ENCODE results near the gene NT5DC3.
"Not testable (repeated sequence)": the region's sequence is repeated elsewhere in the genome, so short reads cannot be mapped to it uniquely, and the experiment has no call there.

The NT5DC3 gene

DNA sequence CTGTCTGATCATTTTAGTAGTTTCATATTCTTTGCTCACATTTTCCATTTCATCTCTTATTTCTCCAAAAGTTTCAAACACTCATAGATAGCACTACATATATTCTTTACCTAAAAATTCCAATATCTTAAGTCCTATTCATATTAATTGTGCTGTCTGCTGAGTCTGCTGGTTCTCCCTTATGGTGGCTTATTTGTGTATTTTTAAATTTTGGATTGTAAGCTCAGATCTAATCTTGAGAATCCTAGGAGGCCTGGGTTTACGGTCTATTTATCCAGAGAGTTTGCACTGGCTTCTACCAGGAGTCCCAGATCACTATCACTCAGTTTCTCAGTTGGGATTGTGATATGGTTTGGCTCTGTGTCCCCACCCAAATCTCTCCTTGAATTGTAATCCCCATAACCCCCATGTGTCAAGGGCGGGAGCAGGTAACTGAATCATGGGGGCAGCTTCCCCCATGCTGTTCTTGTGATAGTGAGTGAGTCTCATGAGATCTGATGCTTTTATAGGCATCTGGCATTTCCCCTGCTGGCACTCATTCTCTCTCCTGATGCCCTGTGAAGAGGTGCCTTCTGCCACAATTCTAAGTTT is 10.2 kb downstream of the NT5DC3 start:
- no peak for DNase-seq

DNA sequence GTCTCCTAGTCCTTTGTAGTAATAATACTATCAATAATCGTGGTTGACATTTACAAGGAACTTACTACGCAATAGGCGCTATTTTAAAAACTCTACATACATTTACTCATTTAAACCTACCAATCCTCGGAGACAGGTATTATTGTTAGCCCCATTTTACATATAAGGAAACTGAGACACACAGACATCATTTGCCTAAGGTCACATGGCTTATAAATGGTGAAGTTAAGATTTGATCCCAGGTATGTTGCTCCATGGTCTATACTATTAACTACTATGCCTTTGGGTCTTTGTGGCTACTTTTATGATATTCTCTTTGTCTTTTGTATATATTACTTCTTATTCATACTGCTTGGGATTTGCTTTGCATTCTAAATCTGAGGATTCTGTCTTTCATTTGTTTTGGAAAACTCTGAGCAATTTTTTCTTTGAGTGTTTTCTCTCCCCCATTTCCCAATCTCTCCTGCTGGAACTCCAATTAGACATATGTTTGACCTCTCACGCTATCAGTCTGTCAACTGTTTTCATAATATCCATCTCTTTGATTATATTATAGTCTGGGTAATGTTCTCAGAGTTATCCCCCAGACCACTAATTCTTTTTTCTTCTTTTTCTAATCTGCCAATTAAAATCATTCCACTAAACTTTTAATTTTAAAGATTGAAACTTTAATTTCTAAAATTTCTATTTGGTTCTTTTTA is 10.9 kb downstream of the NT5DC3 start:
- no peak for DNase-seq

GRCh38 chr12:103829092-103829491 is 11.9 kb downstream of the NT5DC3 start:
- DNase-seq: no peak

GRCh38 chr12:103827911-103828391 is 13.1 kb downstream of the NT5DC3 start:
- no peak for DNase-seq

DNA sequence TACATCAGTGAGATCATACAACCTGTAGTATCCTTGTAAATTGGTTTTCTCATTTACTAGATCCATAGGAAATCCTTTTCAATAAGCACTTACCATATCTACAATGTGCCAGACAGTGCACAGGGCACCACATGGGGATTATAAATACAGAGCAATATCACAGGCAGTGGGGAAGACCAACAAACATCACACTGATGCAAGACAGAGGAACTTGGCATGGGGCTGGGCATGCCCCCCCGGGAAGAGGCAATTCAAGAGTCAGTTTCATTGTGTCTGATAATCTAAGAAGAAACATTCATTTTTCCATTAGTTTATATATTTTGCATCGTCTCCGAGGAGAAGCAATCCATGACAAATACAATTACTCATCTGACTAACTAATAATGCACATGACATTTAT is 16.2 kb downstream of the NT5DC3 start:
- DNase-seq: no peak

DNA sequence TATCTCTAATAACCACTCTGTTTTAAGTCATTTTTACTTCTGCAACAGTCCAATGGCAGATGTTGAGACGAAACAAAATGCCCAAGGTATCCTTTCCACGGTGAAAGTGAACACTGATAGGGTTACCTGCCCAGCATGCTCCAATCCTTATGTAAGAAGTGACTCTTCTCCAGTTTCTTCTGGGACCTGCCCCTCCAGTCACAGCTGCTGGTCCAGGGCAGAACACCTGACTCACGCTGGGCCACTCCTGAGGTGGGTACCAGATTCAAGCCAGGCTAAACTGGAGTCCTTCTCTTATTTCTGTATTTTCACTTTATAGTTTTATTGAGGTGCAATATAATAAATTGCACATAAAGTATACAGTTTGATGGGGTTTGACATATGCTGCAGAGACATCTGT is 16.7 kb downstream of the NT5DC3 start:
- no peak for DNase-seq

DNA sequence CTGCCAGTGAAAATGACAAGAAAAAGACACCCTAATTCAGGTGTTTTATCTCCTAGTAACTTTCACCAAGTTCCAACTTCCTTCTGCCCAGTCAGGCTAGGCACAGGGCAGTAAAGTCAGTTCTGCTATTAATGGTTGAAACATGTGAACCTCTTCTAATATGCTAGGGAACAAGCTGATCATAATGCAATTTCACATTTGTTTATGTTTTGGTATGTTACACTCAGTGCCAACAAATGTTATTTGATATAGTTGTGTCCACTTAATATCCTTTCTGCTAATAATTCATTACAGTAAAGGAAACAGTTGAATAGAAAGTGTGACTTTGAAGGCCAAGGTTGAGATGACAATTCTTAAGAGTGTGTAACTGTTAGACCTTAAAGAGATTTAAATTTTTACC is 17.2 kb downstream of the NT5DC3 start:
- no peak for DNase-seq

DNA sequence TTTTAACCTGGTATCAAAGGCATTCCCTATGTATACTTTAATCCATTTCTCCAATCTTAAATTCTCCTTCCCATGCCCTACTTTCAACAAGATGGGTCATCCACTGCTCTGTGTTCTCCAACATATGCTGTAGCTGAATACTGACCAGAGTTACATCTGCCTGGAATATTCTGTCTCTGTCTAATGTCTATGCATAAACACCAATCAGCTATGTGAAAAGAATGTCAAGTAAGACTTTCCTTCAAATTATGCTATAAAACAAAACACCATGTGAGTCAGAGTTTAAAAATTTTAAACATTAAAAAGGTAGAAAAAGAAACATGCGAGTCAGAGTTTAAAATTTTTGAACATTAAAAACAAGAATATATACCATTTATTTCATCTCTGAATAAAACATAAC is 19.3 kb downstream of the NT5DC3 start:
- no peak for DNase-seq

DNA sequence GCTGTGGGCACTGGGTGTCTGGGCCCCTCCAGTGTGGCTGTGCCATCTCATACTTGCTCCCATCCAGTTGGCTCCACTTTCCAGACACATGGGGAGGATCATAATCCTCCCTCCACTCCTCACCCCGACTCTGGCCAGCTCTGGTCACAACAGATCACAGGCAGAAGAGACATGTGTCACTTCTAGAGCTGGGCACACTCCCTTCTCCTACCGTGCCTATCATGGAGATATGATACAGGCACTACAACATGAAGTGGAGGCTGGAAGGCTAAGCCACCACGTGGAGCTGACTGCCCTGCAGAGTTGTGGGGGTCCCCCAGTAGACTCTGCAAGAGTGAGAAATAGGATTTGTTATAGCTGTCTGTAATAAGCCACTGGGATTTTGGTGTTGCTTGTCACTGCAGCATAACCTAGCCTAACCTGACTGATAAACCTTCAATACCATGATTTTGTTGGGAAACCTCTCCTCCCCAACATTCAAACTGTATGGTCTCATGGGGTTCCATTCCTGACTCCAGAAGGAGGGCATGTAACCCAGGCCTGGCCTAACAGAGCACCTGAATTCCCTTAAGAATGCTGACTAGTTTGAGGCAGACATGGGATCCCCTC is 20.0 kb downstream of the NT5DC3 start:
- no peak for DNase-seq

- DNase-seq: no peak
Observed at GRCh38 chr12:103820361-103820760, 20.7 kb downstream of the NT5DC3 start.

DNA sequence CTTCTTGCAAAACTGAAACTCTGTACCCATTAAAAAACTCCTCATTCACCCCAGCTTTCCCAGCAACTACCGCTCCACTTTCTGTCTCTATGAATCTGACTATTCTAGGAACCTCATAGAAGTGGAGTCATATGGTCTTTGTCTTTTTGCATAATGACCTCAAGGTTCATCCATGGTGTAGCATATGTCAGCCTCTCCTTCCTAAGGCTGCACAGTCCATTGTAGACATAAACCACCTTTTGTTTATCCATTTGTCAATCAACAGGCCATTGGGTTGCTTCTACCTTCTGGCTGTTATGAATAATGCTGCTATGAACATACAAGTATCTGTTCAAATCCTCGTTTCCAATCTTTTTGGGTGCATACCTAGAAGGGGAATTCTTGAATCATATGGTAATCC is 21.1 kb downstream of the NT5DC3 start:
- no peak for DNase-seq

DNA sequence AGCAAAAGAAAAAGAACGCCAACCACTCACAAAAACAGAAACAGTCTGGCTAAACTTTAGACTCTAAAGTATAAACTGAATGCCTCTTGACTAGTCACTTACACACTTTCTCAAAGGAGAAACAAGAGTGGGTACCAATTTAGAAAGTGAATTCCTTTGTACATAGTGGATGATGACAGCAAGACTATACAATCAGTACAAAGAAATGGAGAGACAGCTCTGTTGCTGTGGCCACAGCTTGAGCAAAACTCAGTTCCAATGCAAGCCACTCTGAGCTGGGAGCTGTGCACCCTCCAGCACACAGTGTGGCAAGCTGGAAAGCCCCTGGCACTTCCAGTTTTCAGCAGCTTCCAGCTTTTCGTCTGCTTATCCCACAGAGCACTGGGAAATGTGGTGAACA is 21.7 kb downstream of the NT5DC3 start:
- DNase-seq: no peak

- no peak for DNase-seq
Observed at GRCh38 chr12:103817791-103818190, 23.2 kb downstream of the NT5DC3 start.

DNA sequence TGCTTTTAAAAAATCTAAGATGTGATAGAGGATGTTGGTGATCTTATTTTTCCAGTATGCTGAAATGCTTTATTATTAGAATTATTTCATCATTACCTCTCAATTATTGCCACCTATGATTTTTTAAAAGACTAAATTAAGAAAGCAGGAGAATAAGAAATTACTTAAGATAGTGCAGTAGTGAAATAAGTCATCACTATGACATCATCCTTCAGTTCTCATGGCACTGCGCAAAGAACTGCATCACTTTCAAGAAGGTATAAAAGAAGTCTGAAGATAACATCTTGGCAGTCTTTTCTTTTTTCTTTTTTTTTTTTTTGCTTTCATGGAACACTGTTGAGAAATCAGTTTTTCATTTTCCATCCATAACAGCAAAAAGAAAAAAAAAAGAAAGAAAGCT is 24.4 kb downstream of the NT5DC3 start:
- no peak for DNase-seq

- no peak for DNase-seq
Observed at GRCh38 chr12:103814436-103814835, 26.6 kb downstream of the NT5DC3 start.

DNA sequence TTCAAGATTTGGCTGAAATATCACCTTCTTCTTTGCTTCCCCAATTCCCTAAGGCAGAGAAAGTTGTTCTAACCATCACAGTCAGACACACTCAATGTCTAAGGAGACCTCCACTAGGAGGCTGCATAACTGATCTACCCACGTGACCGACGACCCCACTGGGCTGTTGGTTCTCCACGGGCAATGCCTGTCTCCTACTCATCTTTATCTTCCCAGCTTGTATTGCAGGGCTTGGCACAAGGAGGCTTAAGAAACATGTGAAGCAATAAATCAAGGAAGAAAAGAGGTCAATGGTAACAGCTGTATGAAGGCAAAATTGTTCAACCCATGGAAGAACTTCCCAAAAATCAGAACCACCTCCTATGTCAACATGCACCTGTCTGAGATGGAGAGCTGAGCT is 27.1 kb downstream of the NT5DC3 start:
- DNase-seq: no peak

GRCh38 chr12:103813426-103813825 is 27.6 kb downstream of the NT5DC3 start:
- no peak for DNase-seq

DNA sequence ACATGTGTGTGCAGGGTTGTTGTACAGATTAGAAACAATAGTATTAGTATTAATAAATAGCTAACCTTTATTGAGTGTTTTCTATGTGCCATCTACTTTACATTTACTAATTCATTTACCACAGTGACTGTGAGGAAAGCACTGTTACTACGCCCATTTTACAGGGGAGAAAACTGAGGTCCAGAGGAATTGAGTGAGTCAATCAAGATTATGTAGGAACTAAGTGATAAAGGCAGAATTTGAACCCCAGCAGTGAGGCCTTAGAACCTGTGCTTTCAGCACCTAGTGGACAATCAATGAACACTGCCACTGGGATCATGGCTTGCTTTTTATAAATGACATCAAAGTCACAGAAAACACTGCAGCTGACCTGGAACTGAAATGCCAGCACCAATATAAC is 28.2 kb downstream of the NT5DC3 start:
- DNase-seq: no peak

DNA sequence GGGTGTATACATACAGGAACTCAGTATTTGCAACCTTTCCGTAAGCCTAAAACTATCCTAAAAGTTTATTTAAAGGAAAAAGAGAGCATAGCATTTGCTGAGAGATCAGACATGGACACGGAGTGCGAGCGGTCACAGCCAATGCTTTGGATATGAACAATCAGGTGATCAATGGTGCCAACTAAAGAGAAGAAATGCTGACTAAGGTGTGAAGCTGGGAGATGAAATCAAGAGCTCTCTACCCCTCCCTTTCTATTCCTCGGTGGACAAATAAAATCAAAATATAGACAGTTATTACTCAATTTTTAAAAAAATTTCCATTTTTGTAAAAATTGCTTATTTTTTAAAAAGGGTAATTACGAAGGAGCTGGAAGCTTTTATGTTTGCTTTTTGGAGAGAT is 29.2 kb downstream of the NT5DC3 start:
- DNase-seq: no peak

DNA sequence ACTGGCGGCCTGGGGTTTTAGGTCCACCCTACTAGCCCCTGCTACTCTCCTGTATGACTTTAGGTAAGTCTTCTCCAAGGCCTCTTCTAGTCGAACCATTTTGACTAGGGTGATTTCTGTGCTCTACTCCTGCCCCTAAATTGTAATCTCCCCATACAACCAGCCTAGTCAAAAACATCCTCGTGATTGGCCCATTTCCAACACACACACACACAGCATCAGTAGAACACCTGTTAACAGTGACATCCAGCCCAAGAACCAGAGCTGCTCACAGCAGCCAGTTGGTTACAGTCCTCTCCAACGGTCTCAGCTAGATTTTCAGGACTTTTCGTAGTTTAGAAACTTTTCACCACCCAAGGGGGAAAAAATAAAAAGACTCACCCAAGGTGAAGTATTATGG is 30.9 kb downstream of the NT5DC3 start:
- DNase-seq: no peak

GRCh38 chr12:103809639-103810038 is 31.4 kb downstream of the NT5DC3 start:
- not testable (repeated sequence) for DNase-seq

DNA sequence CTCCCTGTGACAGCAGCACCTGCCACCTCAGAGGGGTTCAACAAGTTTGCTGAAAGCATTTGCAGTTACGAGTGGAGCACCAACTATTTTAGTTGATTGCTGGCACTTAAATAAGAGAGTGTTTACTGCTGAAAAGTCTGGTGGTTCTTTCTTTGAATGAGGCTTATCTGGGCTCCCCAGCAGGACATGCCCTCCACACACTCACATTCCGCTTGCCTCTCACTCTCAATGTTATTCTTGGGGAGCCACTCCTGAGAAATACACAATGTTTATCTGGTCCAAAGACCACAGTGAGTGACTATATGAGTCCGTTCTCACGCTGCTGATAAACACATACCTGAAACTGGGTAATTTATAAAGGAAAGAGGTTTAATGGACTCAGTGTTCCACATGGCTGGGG is 31.9 kb downstream of the NT5DC3 start:
- no peak for DNase-seq

DNA sequence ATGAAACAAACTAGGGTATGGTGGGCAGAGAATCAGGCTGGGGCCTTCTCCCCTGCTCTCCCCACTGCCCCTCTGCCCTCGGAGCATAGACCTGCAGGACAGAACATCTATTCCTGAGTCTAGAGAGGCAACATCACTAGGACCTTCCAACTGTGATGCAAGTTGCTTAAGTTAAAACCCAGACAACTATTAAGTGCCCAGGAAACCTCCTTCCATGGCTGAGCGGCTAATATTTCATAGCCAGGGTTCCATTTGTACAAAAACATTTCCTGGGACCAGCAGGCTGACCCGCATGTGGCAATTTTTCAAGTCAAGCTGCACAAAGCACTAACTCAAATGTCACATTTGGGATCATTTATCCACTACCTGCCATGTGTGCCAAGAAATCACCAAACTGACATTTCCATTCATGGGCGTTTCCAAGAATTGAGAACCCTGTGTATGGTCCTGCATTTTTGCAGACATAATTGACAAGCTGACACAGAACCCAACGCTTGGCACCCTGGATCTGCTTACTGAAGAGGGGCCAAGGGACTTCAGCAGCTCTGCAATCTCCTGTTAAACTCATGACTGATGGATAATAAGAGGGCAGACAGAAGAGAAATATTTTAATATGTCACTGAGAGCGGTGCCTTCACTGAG is 32.7 kb downstream of the NT5DC3 start:
- no peak for DNase-seq
